K562 (cell line): Measurements from ENCODE around the gene PRRC2A. TPM values are rescaled to one million over a fixed set of nuclear protein-coding genes. Genes with fewer than 3 reads are reported as not detected.

Experiments
- FOSL1 ChIP-seq: fragments of 200-800 bp; sonication (Bioruptor generic); conservative IDR thresholded peaks from 2 replicates; pipeline ENCODE4 v1.6.1; 2016; ENCODE audit warnings: missing genetic modification characterization, missing compliant biosample characterization
- GTF2B ChIP-seq: IDR thresholded peaks from 2 replicates; pipeline ENCODE4 v1.6.1; 2011; ENCODE audit not compliant: insufficient read length; ENCODE audit errors: extremely low read depth
- IRF2 ChIP-seq: sonication (generic); formaldehyde crosslinking; IDR thresholded peaks from 2 replicates; pipeline ENCODE4 v1.8.1; 2022; ENCODE audit warnings: mild to moderate bottlenecking, missing genetic modification reagents
- NRF1 ChIP-seq, 2 experiments: fragments of 450-650 bp; IDR thresholded peaks in 1 of 2; conservative IDR thresholded peaks in 1 of 2; 2 replicates each; pipeline ENCODE4 v1.6.1; 2014; ENCODE audit warnings: mild to moderate bottlenecking in 2 of 2
- PHB ChIP-seq: fragments of 250-450 bp; sonication (Bioruptor Pico); IDR thresholded peaks from 2 replicates; pipeline ENCODE4 v1.5.0; 2021
- PHF21A ChIP-seq: fragments of 450-650 bp; IDR thresholded peaks from 2 replicates; pipeline ENCODE4 v1.6.1; 2017; ENCODE audit warnings: low read depth, borderline replicate concordance
- PRMT5 ChIP-seq: sonication (generic); formaldehyde crosslinking; IDR thresholded peaks from 2 replicates; pipeline ENCODE4 v1.5.0; 2020; ENCODE audit warnings: missing genetic modification reagents
- RFX1 ChIP-seq: fragments of 450-650 bp; IDR thresholded peaks from 2 replicates; pipeline ENCODE4 v1.6.1; 2016; ENCODE audit warnings: mild to moderate bottlenecking, moderate library complexity
- SMARCA5 ChIP-seq: fragments of 450-650 bp; IDR thresholded peaks from 2 replicates; pipeline ENCODE4 v1.6.1; 2016
- TARDBP ChIP-seq: fragments of 450-650 bp; IDR thresholded peaks from 2 replicates; pipeline ENCODE4 v1.6.1; 2016
- TCF15 ChIP-seq: fragments of 250-450 bp; sonication (Bioruptor Pico); IDR thresholded peaks from 2 replicates; pipeline ENCODE4 v1.8.0; 2022; ENCODE audit warnings: moderate library complexity, mild to moderate bottlenecking, inconsistent platforms
- THAP12 ChIP-seq: fragments of 250-450 bp; sonication (Bioruptor Pico); IDR thresholded peaks from 2 replicates; pipeline ENCODE4 v1.9.0; 2021; ENCODE audit warnings: mild to moderate bottlenecking, inconsistent platforms
- TOE1 ChIP-seq, 2 experiments: fragments of 450-650 bp in 1 of 2; sonication (generic) in 1 of 2; formaldehyde crosslinking in 1 of 2; IDR thresholded peaks; 2 replicates each; pipeline versions ENCODE4 v1.7.1 to v1.8.0; 2016 to 2022; ENCODE audit warnings: borderline replicate concordance in 2 of 2, mild to moderate bottlenecking in 2 of 2, antibody characterized with exemption in 1 of 2, inconsistent platforms in 1 of 2, low read depth in 1 of 2, missing genetic modification reagents in 1 of 2, moderate library complexity in 1 of 2
- ZFX ChIP-seq: sonication (generic); formaldehyde crosslinking; IDR thresholded peaks from 2 replicates; pipeline ENCODE4 v1.8.0; 2022; ENCODE audit warnings: mild to moderate bottlenecking, missing genetic modification reagents, moderate library complexity
- ZNF407 ChIP-seq: fragments of 450-650 bp; IDR thresholded peaks from 2 replicates; pipeline ENCODE4 v1.6.1; 2016; ENCODE audit warnings: low read depth
- ZNF444 ChIP-seq: fragments of 250-450 bp; sonication (Bioruptor Pico); IDR thresholded peaks from 2 replicates; pipeline ENCODE4 v1.4.0; 2020; ENCODE audit warnings: mild to moderate bottlenecking, moderate library complexity
- polyA plus RNA-seq, 8 experiments: library from polyadenylated mRNA; depleted of rRNA in 4 of 8; stranded (reverse) in 5 of 8; unstranded in 3 of 8; fragments of >200 nt; fragmentation: Nextera tagmentation in 2 of 8; fragmentation: Illumina TruSeq in 1 of 8; extraction: Ambion mirVana in 2 of 8; extraction: Trizol in 1 of 8; gene quantifications; 2 replicates each; pipeline versions ENCODE4 v1.2.1 to v1.2.3, GENCODE V29; 2011 to 2014; ENCODE audit warnings: inconsistent platforms in 1 of 8, missing spikeins in 1 of 8
- total RNA-seq, 7 experiments: library from RNA; depleted of rRNA in 6 of 7; stranded (reverse); fragments of >200 nt in 6 of 7; fragmentation: Illumina TruSeq in 2 of 7; extraction: Trizol in 2 of 7; gene quantifications; 2 replicates each; pipeline versions ENCODE4 v1.2.1 to v1.2.3, GENCODE V29; 2011 to 2021; ENCODE audit warnings: low replicate concordance in 1 of 7

PRRC2A gene
- total and polyA plus RNA-seq, 9 of the 15 experiments (the other 6 are each of a cell fraction or from before 2014, with no cell fraction given), result 1.0 to 332 (median 63.0) TPM

- TF ChIP-seq ZFX (CRISPR knock-in tag) (no peak), PHB (CRISPR knock-in tag) (no peak; the same call in 1 of the 2 replicates), ZNF444 (CRISPR knock-in tag) (no peak), GTF2B (no peak), SMARCA5 (peak; percentile 74), TOE1 (IDR thresholded peaks at IDR 0.05; ENCODE audit: borderline replicate concordance) (no peak), TOE1 (CRISPR knock-in tag; IDR thresholded peaks at IDR 0.05; ENCODE audit: borderline replicate concordance, low read depth) (0 out of 2 replicates have a peak, but pooled peaks have one; percentile 21), PRMT5 (CRISPR knock-in tag) (no peak), ZNF407 (no peak), RFX1 (no peak), NRF1 (conservative IDR thresholded peaks at IDR 0.05 in 1 of 2, IDR thresholded peaks at IDR 0.05 in 1 of 2) (no peak; a peak in 1 of 4 replicates), TCF15 (CRISPR knock-in tag) (0 out of 2 replicates have a peak, but pooled peaks have one; percentile 70), IRF2 (CRISPR knock-in tag) (no peak), PHF21A (no peak), FOSL1 (tag) (no peak), TARDBP (peak; percentile 31; the same call in 1 of the 2 replicates), THAP12 (CRISPR knock-in tag) (peak; percentile 85; the same call in 1 of the 2 replicates)
Measured at GRCh38 chr6:31663961-31664789, 43.7 kb downstream of the PRRC2A start (continued).
